ENCODE data around the gene NBAS.

Gene NBAS

GRCh38 chr2:15160201-15160991 lies 400.7 kb downstream of the NBAS start:
- no peak overlapping the region for H3K4me3 ChIP-seq (replicated peaks in 1 of 2; ENCODE audit: low read depth in 2 of 2, low read length in 2 of 2)
- TF ChIP-seq CTCF (IDR thresholded peaks at IDR 0.05; ENCODE audit: low read depth, low read length), result no peak
- DNase-seq (ENCODE audit: low read depth in 2 of 2), result no peak

- TF ChIP-seq CTCF (IDR thresholded peaks at IDR 0.05; ENCODE audit: low read depth, low read length), result peak; percentile 67
- DNase-seq (ENCODE audit: low read depth in 2 of 2), result peak; percentile 64 to 70
- no peak overlapping the region for H3K4me3 ChIP-seq (replicated peaks in 1 of 2; ENCODE audit: low read depth in 2 of 2, low read length in 2 of 2)
These were observed 401.4 kb downstream of the NBAS start for GRCh38 chr2:15159751-15160177.

- no peak overlapping the region for H3K4me3 ChIP-seq (replicated peaks in 1 of 2; ENCODE audit: low read depth in 2 of 2, low read length in 2 of 2)
- DNase-seq (ENCODE audit: low read depth in 2 of 2), result no peak
- TF ChIP-seq CTCF (IDR thresholded peaks at IDR 0.05; ENCODE audit: low read depth, low read length), result no peak
These were observed 401.9 kb downstream of the NBAS start for GRCh38 chr2:15159206-15159605.

- no peak overlapping the region for H3K4me3 ChIP-seq (replicated peaks in 1 of 2; ENCODE audit: low read depth in 2 of 2, low read length in 2 of 2)
- DNase-seq (ENCODE audit: low read depth in 2 of 2), result no peak
- TF ChIP-seq CTCF (IDR thresholded peaks at IDR 0.05; ENCODE audit: low read depth, low read length), result no peak
These were observed 402.6 kb downstream of the NBAS start for GRCh38 chr2:15158532-15158931.

GRCh38 chr2:15158100-15158499 lies 403.0 kb downstream of the NBAS start:
- DNase-seq (ENCODE audit: low read depth in 2 of 2), result no peak
- H3K4me3 ChIP-seq (replicated peaks in 1 of 2; ENCODE audit: low read depth in 2 of 2, low read length in 2 of 2), result no peak overlapping the region
- no peak for TF ChIP-seq CTCF (IDR thresholded peaks at IDR 0.05; ENCODE audit: low read depth, low read length)

GRCh38 chr2:15155959-15156574 lies 405.1 kb downstream of the NBAS start:
- no peak overlapping the region for H3K4me3 ChIP-seq (replicated peaks in 1 of 2; ENCODE audit: low read depth in 2 of 2, low read length in 2 of 2)
- TF ChIP-seq CTCF (IDR thresholded peaks at IDR 0.05; ENCODE audit: low read depth, low read length), result no peak
- DNase-seq (ENCODE audit: low read depth in 2 of 2), result no peak

Data from cardiac fibroblast (primary cell).